ENCODE measurements around the gene RGS19. TPM values are rescaled to one million over a fixed set of nuclear protein-coding genes. Genes with fewer than 3 reads are reported as not detected.
A peak's percentile ranks its signal among the peaks of the same experiment; 100 is the strongest.

RGS19 gene
- total RNA-seq, 3 donors from 2014 or later: 14.7 to 22.2 (median 16.4) TPM

- no peaks in the 10 kb centered on the region for H3K36me3 ChIP-seq
- peak; percentile 13 to 35 for DNase-seq (ENCODE audit: low spot score in 2 of 2)
- intact Hi-C loops (cut with DNase I; ENCODE audit: low total_unique reads): no loop called here
- no peak for TF ChIP-seq POLR2A (IDR thresholded peaks at IDR 0.05)
- no peak for TF ChIP-seq POLR2AphosphoS5 (IDR thresholded peaks at IDR 0.05)
- no peak for TF ChIP-seq CTCF (IDR thresholded peaks at IDR 0.05)
- H3K9me3 ChIP-seq: no peaks in the 10 kb centered on the region
- H3K4me1 ChIP-seq: no peaks in the 10 kb centered on the region
- H3K27me3 ChIP-seq: peaks cover 0 to 3% of the 10 kb centered on the region in 2 donors
- H3K27ac ChIP-seq: no peak overlapping the region
- H3K4me3 ChIP-seq: no peak overlapping the region
These were observed 31.2 kb upstream of the RGS19 start for GRCh38 chr20:64110411-64111068.

GRCh38 chr20:64109831-64110391, 30.6 kb upstream of the RGS19 start:
- TF ChIP-seq CTCF (IDR thresholded peaks at IDR 0.05) (no peak), POLR2AphosphoS5 (IDR thresholded peaks at IDR 0.05) (no peak), POLR2A (IDR thresholded peaks at IDR 0.05) (no peak)
- Histone ChIP-seq H3K27ac (no peak overlapping the region), H3K4me3 (no peak overlapping the region), H3K9me3 (no peaks in the 10 kb centered on the region), H3K4me1 (no peaks in the 10 kb centered on the region), H3K27me3 (peaks cover 0 to 3% of the 10 kb centered on the region in 2 donors), H3K36me3 (no peaks in the 10 kb centered on the region)
- peak in 1 of 2 donors; percentile 31 for DNase-seq (ENCODE audit: low spot score in 2 of 2)
- intact Hi-C loops (cut with DNase I; ENCODE audit: low total_unique reads): no loop called here

GRCh38 chr20:64108731-64109681, 29.7 kb upstream of the RGS19 start:
- Histone ChIP-seq H3K36me3 (no peaks in the 10 kb centered on the region), H3K27me3 (peaks cover 0 to 6% of the 10 kb centered on the region in 2 donors), H3K4me3 (no peak overlapping the region), H3K4me1 (no peaks in the 10 kb centered on the region), H3K9me3 (no peaks in the 10 kb centered on the region), H3K27ac (no peak overlapping the region)
- intact Hi-C loops (cut with DNase I; ENCODE audit: low total_unique reads): no loop called here
- no peak for TF ChIP-seq POLR2A (IDR thresholded peaks at IDR 0.05)
- TF ChIP-seq CTCF (IDR thresholded peaks at IDR 0.05): no peak
- TF ChIP-seq POLR2AphosphoS5 (IDR thresholded peaks at IDR 0.05): no peak
- peak in 1 of 2 donors; percentile 16 for DNase-seq (ENCODE audit: low spot score in 2 of 2)

GRCh38 chr20:64107736-64108457, 28.6 kb upstream of the RGS19 start:
- Histone ChIP-seq H3K4me1 (no peaks in the 10 kb centered on the region), H3K36me3 (no peaks in the 10 kb centered on the region), H3K9me3 (no peaks in the 10 kb centered on the region), H3K4me3 (no peak overlapping the region), H3K27me3 (peaks cover 0 to 16% of the 10 kb centered on the region in 2 donors), H3K27ac (no peak overlapping the region)
- TF ChIP-seq POLR2AphosphoS5 (IDR thresholded peaks at IDR 0.05): no peak
- TF ChIP-seq POLR2A (IDR thresholded peaks at IDR 0.05): no peak
- no peak for TF ChIP-seq CTCF (IDR thresholded peaks at IDR 0.05)
- no peak for DNase-seq (ENCODE audit: low spot score in 2 of 2)
- intact Hi-C loops (cut with DNase I; ENCODE audit: low total_unique reads): no loop called here
